ENCODE measurements around the gene TMEM259.

TMEM259 gene

DNA sequence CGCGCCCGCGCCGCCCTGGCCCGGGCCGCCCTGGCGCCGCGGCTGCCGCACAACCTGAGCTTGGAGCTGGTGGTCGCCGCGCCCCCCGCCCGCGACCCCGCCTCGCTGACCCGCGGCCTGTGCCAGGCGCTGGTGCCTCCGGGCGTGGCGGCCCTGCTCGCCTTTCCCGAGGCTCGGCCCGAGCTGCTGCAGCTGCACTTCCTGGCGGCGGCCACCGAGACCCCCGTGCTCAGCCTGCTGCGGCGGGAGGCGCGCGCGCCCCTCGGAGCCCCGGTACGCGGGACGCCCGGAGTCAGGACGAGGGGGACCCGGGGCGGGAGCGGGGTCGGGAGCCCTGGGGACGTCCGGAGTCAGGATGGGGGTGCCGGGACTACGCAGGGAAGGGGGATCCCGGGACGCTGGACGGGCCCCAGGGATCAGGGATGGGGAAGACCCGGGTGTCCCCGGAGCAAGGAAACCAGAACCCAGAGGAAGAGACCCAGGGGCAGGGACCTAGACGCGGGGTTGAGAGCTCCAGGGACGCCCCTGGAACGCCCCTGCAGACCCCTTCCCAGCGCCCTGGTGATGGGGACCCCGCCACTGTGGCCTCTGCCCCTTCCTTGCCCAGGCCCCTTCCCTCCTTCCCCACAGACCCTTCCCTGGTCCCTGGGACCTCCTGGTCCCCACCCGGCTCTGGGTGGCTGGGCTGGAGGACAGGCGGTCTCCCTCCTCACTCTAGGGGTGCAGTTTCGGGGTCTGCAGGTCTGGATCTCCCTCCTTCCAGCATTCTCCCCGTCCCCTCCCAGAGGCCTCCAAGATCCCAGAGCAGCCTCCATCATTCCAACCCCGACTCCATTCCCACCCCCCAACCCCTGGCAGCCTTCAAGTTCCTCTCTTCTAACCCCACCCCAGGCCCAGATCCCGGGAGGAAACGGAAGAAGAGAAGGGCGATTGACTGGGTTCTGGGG lies 20.1 kb downstream of the TMEM259 start:
- DNase-seq, result peak; percentile 34

DNA sequence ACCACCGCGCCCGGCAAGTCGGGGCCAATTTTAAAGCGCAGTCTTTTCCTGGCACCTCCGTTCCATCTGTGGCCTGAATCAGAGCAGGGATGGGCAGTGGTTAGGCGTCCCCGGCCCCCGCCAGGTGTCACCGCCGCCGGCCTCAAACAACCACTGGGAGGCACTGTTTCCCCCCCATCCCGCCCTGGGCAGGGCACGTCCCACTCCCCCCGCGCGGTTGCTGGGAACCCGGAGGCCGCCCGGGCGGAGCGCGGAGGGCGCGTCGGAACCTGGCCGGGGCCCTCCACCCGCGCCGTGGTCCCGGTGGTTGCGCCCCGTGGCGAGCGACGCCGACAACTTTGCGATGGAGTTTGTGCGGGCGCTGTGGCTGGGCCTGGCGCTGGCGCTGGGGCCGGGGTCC lies 20.8 kb downstream of the TMEM259 start, which contains the start of gene GRIN3B:
Gene GRIN3B (plus strand): TSS at position 325 of the 400 bp plus-strand sequence. CDS start 19 bp downstream, at position 344.
- DNase-seq, result peak; percentile 59

DNA sequence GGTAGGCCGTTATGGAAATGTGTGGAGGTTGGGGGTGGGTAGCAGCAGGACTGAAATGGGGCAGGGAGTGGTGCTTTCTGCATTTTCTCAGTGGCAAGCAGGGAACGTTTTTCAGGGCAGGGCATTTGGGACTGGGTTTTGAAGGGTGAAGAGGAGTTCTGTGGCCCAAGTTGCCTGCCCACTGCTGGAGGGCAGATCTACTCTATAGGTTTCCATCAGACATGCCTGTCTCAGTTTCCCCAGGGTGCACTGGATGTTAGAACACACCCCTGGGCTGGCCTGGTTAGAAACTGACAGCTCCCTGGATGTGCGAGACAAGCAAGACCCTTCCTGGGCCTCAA lies 21.6 kb downstream of the TMEM259 start:
- DNase-seq, result no peak

DNA sequence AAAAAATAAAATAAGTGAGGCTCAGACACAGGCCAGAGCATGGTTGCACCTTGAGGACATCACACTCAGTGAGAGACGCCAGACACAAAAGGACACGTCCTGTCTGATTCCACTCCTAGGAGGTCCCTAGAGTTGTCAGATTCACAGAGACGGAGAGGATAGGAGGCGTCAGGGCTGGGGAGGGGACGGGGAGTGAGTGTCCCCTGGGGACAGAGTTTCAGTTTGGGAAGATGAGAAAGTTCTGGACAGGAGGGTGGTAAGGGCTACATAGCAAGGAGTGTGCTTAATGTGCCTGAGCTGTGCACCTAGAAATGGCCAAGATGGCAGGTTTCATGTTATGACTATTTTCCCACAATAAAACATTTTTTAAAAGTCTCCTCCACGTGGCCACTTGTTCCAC lies 22.9 kb downstream of the TMEM259 start:
- DNase-seq, result no peak

DNA sequence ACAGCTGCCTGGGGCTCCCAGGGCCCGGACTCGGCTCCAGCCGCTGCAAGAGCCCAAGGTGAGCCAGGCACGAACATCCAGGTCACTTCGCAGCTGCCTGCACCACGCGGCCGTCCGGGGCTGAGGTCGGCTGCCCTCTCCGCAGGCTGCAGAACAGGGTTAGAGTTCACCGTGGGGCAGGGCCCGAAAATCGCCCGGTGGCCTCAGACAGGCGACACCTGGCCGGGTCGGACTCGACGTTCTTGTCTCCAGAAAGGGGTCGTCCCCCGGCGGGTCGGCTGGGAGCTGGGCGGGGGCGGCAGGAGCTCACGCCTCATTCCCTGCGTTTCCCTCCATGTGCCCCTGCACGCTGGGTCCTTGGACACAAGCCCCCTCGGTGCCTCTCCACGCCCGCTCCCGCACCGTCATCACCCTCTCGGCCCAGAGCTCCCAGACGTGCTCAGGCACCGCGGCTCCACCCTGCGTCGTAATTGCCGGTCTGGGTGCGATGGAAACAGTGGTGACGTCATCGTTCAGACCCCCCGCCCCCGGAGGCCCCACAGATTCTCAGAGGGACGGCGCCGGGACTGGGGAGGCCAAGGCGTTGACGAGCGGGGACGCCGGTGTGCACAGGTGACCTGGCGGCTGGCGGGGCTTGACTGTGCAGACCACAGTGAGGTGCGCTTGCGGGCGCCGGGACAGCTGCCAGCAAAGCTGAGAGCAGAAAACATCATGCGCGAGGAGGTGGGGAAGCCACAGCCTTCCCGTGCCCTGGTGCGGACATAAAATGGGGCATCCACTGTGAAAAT lies 24.7 kb downstream of the TMEM259 start:
- DNase-seq, result no peak

DNA sequence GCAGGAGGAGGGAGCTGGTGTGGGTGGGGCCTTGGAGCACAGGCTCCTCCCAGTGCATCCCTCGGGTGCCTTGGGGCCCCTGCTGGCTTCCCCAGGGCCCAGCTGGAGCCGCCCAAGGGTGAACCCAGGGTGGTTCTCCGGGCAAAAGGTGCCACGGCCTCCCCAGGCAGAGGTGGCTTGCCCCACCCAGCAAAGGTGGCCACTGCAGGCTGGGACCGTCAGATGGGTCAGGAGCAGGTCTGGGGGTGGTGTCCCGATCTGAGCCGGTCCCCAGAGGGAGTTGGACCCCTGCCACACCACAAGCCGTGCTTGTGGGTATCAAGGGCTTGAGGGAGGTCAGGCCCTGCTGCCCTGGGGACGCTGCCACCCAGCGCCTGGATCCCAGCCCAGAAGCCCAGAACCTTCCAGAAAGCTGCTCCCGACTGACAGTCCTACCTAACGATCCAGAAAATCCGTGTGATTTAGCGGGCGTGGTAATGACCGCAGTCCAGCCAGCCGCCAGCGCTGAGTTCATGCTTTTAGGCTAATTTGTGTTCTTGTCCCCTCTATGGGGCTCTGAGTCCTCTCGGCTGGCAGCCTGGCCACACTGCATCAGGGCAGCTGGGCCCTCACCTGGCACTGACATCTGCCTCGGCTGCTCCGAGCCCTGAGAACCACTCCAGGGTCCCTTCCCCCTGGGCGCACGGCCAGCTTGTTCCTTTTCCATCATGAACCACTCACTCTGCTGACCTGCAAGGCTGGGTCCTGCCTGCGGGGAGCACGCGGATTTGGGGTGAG lies 25.7 kb downstream of the TMEM259 start:
- DNase-seq, result no peak

DNA sequence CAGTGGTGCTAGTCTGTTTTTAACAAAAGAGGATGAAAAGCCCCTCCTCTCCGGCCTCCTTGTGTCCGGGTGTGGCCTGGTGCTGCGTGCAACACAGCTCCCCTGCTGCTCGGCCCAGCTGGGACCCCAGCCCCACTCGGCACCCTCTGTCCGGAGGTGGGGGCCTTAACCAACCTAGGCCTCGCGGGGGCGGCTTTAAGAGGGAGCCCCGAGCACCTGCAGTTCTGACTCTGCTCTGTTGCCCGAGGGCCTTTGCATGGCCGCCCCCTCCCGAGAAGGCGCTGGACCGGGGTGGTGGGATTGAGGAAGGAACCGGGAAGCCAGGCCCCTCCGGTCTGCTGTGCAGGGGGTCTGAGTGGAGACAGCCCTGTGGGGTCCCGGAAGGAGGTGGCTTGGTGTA lies 26.4 kb downstream of the TMEM259 start:
- no peak for DNase-seq

DNA sequence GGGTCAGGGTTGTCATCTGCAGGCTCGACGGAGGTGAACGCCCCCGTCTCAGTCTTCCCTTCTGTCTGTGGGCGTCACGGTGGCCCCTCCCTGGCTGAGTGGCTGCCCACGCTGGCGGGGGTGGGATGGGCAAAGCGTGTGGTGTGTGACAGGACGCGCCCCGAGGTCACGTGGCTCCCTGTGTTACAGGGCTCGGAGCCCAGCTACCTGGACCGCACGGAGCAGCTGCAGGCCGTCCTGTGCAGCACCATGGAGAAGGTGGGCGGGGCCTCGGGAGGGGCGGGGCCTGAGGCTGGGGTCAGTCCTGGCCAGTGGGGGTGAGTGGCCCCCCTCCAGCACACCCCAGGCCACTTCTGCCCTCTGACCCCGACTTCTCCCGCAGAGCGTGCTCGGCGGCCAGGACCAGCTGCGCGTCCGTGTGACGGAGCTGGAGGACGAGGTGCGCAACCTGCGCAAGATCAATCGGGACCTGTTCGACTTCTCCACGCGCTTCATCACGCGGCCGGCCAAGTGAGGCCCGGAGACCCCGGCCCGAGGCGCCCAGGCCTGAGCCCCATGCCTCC lies 27.0 kb downstream of the TMEM259 start:
- peak; percentile 27 for DNase-seq

DNA sequence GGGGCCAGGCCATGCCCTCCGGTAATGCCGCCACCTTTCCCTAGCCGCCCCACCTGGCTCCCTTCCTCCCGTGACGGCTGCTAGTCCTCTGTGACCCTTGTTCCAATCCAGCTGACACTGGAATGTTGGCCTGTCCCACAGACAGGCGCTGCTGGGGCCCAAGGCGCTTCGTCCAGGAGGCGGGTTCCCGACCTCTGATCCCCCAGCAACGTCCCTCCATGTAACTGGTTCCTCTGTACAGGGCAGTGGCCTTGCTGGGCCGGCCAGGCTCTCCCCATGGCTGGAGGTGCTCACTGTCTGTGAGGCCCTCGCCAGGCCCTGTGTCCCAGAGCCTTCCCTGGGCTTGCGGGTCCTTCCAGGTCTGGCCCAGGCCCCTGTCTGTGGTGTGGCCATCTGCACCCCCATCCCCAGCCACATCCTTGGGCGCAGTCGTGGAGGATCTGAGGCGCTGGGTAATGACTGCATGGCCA lies 27.5 kb downstream of the TMEM259 start:
- peak; percentile 30 for DNase-seq

DNA sequence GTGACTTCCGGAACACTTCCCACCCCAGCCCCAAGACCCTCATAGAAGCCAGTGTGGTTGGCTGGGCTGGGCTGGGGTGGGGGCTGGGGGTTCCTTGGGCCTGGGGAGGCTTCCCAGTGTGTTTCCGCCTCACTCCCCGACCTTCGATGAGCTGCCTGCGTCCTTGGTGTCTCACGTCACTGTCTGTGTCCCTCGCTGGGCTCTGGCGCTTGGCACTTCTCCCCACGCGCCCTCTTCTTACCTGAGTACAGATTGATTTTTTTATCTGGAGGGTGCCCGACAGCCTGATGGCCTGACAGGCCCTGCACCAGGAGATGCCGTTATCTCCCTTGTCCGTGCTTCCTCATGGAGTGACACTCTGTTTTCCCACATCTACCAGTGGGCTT lies 28.3 kb downstream of the TMEM259 start:
- no peak for DNase-seq

DNA sequence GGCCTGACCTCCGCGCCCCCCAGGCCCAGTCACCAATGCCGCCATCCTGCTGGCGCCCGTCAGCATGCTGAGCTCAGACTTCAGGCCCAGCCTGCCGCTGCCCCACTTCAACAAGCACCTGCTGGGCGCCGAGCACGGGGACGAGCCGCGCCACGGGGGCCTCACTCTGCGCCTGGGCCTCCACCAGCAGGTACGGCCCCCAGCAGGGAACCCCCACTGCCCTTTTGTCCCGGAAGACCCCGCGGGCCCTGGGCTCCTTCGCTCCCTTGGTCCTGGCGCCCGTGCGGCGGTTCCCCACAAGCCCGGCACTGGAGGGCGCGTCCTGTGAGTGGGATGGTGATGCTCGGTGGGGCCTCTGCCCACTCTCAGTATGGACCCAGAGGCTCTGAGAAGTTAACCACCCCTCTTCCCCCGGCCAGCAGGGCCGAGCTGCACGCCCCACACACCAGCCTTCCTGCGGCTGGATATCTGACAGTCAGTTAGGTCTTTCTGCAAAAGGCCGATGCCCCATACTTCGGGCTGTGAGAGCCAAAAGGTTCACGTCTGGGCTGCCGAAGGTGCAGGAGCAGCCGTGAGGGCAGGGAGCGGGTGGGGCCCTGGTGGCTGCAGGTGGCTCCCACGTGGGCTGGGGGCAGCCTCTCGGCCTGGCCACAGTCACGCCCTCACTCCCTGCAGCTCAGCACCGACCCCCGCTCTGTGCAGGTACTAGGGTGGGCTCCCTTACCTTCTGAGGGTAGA lies 28.8 kb downstream of the TMEM259 start:
- DNase-seq, result peak; percentile 31

DNA sequence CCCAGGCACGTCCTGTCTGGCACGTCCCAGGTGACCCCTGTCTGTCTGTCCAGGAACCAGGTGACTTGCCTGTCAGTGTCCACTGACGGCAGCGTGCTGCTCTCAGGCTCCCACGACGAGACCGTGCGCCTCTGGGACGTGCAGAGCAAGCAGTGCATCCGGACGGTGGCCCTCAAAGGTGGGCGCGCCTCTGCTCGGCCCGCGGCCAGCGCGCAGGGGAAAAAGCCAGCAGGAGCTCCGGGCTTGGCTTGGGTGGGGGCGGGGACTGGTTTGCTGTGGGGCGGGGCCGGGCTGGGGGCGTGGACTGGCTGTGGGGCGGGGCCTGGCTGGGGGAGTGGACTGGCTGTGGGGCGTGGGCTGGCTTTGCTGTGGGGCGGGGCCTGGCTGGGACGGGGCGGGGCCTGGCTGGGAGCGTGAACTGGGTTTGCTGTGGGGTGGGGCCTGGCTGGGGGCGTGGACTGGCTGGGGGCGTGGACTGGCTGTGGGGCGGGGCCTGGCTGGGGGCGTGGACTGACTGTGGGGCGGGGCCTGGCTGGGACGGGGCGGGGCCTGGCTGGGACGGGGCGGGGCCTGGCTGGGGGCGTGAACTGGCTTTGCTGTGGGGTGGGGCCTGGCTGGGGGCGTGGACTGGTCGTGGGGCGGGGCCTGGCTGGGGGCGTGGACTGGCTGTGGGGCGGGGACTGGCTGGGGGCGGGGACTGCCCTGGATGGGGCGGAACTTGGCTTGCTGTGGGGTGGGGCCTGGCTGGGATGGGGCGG lies 29.6 kb downstream of the TMEM259 start:
- peak; percentile 43 for DNase-seq

DNA sequence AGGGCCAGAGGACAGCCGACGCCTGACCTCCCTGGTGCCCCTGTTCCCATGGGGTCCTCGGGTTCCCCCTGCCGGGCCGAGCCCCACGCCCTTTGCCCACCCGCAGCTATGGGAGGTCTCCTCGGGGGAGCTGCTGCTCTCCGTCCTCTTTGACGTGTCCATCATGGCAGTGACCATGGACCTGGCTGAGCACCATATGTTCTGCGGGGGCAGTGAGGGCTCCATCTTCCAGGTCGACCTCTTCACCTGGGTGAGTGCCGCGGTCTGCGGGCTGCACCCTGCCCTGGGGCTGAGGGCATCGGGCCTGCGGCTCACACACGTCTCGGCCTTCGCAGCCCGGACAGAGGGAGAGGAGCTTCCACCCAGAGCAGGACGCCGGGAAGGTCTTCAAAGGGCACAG lies 30.2 kb downstream of the TMEM259 start:
- no peak for DNase-seq

DNA sequence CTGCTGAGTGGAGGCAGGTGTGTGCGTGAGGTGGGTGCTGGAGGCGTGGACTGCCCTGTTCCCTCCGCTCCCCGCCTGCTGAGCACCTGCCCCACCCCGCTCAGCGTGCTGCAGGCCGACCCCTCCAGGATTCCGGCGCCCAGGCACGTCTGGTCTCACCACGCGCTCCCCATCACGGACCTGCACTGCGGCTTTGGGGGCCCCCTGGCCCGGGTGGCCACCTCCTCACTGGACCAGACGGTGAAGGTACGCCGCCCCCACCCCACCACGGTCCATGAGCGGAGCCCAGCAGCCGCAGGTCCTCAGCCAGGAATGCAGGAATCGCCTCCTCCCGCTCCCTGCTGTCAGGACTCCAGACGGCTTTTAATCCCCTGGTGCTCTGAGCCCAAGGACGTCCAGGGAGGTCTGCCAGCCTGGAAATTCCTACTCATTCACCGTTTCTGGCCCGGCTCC lies 30.8 kb downstream of the TMEM259 start:
- no peak for DNase-seq

DNA sequence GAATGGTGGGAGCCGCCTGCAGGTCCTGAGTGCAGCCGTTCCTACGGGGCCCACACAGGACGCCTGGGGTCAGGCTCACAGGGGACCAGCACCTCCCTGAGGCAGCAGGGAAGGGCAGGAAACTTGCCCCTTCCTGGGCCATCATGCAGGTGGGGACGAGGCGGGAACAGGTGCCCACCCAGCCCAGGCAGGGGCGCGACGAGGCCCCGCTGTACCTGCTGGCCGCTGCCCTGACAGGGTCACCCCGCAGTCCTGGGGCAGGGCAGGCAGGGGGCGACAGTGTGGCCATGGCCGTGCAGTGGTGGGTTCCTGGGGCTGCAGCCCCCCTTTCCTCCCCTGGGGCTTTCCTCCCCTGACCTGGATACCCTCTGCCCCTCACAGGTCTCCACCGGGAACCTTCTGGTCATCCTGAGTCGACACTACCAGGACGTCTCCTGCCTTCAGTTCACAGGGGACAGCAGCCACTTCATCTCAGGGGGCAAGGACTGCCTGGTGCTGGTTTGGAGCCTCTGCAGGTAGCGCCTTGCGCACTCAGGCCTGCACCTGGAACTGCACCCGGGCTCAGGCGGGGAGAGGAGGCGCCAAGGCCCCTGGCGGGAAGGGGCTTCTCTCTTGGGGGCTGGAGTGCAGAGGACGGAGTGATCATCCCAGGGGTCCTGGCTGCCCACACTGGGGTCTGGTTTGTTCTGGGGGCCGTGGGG lies 31.4 kb downstream of the TMEM259 start:
- DNase-seq, result no peak

DNA sequence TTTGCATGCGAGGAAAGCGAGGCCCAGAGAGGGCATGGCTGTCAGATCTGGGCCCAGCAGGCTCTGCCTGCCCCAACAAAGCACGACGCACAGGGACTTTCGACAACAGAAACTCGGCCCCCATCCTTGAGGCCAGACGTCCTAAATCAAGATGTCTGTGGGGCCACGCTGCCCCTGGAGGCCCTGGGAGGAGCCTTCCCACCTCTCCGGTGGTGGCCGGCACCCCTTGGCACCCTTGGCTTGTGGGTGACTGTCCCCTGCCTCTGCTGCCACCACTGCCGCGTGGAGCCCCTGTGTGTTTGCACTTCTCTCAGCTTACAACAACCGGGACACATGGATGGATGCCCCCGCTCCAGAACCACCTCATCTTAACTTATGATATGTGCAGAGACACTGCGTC lies 32.4 kb downstream of the TMEM259 start:
- DNase-seq, result no peak

DNA sequence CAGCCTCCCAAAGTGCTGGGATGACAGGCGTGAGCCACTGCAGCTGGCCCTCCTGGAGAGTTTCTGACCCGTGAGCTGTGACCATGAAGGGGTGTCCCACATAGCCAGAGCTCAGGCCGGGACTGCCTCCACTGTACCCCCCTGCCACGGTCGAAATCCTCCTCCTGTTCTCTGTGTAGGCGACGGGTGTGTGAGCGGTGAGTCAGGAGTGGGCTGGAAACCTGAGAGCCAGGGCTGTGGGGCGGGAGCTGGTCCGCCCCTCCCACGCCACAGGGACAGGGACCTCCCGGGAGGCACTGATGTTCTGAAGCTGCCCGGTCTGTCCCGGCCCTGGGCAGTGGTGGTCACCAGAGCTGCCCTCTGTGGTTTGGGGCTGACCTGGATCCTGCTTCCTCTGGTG lies 32.8 kb downstream of the TMEM259 start:
- no peak for DNase-seq

DNA sequence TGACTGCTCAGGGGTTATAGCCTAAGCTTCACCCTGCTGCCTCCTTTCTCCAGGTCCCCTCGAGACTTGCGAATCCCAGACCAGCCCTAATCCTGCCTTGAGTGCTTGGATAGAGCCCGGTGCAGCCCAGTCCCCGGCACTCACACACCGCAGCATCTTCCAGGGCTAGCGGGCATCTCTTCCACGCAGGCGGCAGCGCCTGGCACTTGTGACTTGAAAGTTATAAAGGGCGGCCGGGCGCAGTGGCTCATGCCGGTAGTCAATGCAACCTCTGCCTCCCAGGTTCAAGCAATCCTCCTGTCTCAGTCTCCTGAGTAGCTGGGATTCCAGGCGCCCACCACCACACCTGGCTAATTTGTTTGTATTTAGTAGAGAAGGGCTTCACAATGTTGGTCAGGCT lies 34.8 kb downstream of the TMEM259 start:
- DNase-seq, result no peak

DNA sequence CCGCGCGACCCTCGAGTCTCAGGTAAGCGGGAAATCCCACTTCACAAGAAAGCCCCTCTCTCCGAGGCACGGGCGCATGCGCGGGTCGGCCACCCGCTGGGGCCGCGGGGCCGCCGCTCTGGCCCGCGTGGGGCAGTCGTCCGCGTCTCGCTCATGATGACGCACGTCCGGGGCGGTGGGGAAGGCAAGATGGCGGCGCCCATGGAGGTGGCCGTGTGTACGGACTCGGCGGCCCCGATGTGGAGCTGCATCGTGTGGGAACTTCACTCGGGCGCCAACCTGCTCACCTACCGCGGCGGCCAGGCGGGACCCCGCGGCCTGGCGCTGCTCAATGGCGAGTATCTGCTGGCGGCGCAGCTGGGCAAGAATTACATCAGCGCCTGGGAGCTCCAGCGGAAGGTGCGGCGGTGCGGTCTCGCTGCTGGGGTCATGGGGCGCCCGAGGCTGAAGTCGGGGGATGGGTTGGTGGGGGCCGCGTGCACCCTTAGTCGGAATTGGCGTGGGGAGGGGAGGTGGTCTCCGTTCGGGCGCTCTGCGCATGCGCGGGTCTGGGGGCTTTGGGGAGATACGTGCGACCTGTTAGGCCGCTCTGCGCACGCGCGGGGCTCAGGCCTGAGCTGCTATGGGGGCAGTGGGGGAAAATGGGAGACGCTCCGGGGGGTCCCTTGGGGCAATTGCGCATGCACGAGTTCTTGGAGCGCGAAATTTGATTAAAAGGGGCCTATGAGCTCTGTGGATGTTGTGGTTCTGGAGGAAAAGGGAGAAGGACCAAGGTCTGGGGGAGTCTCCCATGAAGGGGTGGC lies 36.6 kb downstream of the TMEM259 start, which contains the start of gene WDR18:
Gene WDR18 (plus strand): TSS at position 181 of the 803 bp plus-strand sequence. CDS start 9 bp downstream, at position 190.
- DNase-seq, result peak; percentile 94
